Mesendoderm (in vitro differentiated cells): ENCODE measurements around the gene PPIL3. TPM values are rescaled to one million over a fixed set of nuclear protein-coding genes. Genes with fewer than 3 reads are reported as not detected.

Source experiments
- DNase-seq: peaks from one replicate; pipeline ENCODE4 v3.0.0; 2013
- H2AK5ac ChIP-seq: 2 replicates; pipeline ENCODE4 v1.6.1; 2013; ENCODE audit warnings: low read length, inconsistent platforms
- H2BK120ac ChIP-seq: 2 replicates; pipeline ENCODE4 v1.6.1; 2013; ENCODE audit warnings: low read depth, mild to moderate bottlenecking, low read length, moderate library complexity, mixed read lengths
- H2BK15ac ChIP-seq: replicated peaks from 2 replicates; pipeline ENCODE4 v1.6.1; 2013; ENCODE audit warnings: low read depth, mild to moderate bottlenecking, moderate library complexity
- H2BK5ac ChIP-seq: 2 replicates; pipeline ENCODE4 v1.6.1; 2013; ENCODE audit warnings: low read length, inconsistent platforms
- H3K18ac ChIP-seq: 2 replicates; pipeline ENCODE4 v1.6.1; 2013; ENCODE audit warnings: mild to moderate bottlenecking, low read length, mixed read lengths
- H3K23ac ChIP-seq: one replicate; pipeline ENCODE4 v1.6.1; 2013; ENCODE audit warnings: low read length
- H3K27ac ChIP-seq: 2 replicates; pipeline ENCODE4 v1.5.1; 2013; ENCODE audit warnings: low read depth, mild to moderate bottlenecking, inconsistent platforms, low read length, moderate library complexity
- H3K27me3 ChIP-seq: 2 replicates; pipeline ENCODE4 v1.6.1; 2013; ENCODE audit warnings: low read length, control low read depth, mild to moderate bottlenecking, inconsistent platforms; ENCODE audit not compliant: insufficient read depth, poor library complexity
- H3K36me3 ChIP-seq: 2 replicates; pipeline ENCODE4 v1.6.1; 2013; ENCODE audit warnings: low read length, inconsistent platforms; ENCODE audit not compliant: control insufficient read depth, insufficient read depth
- H3K4ac ChIP-seq: one replicate; pipeline ENCODE4 v1.6.1; 2013; ENCODE audit warnings: low read depth, mild to moderate bottlenecking, low read length, moderate library complexity
- H3K4me1 ChIP-seq: 2 replicates; pipeline ENCODE4 v1.6.1; 2013; ENCODE audit warnings: low read depth, low read length, inconsistent platforms; ENCODE audit not compliant: control insufficient read depth
- H3K4me2 ChIP-seq: 2 replicates; pipeline ENCODE4 v1.6.1; 2013; ENCODE audit warnings: low read length
- H3K4me3 ChIP-seq: 2 replicates; pipeline ENCODE4 v1.5.1; 2013; ENCODE audit warnings: mild to moderate bottlenecking, low read length
- H3K56ac ChIP-seq: one replicate; pipeline ENCODE4 v1.6.1; 2013; ENCODE audit warnings: low read length
- H3K79me1 ChIP-seq: 2 replicates; pipeline ENCODE4 v1.6.1; 2013; ENCODE audit warnings: low read length, inconsistent platforms
- H3K79me2 ChIP-seq: 2 replicates; pipeline ENCODE4 v1.6.1; 2013; ENCODE audit warnings: mild to moderate bottlenecking, low read length; ENCODE audit not compliant: control insufficient read depth, insufficient read depth
- H3K9ac ChIP-seq: 2 replicates; pipeline ENCODE4 v1.6.1; 2013; ENCODE audit warnings: low read length, inconsistent platforms
- H4K5ac ChIP-seq: one replicate; pipeline ENCODE4 v1.6.1; 2013; ENCODE audit warnings: low read length
- H4K8ac ChIP-seq: one replicate; pipeline ENCODE4 v1.6.1; 2013; ENCODE audit warnings: low read depth, mild to moderate bottlenecking, control low read depth, low read length, moderate library complexity
- WGBS: extraction: QIAGEN DNeasy Blood & Tissue Kit; methylation state at CpG from one replicate; pipeline ENCODE4 v1.1.7; 2013; ENCODE audit warnings: low lambda C conversion rate, missing lambda C conversion rate; ENCODE audit not compliant: insufficient coverage; ENCODE audit errors: extremely low coverage; 5-methylcytosine and 5-hydroxymethylcytosine counted together
- polyA plus RNA-seq, 2 experiments: library from polyadenylated mRNA; stranded (reverse); fragments of 200-250 nt; gene quantifications; one replicate each; pipeline ENCODE4 v1.2.3, GENCODE V29; 2013

PPIL3 gene
- 36.8 TPM for polyA plus RNA-seq (2013, experiment 1 of 2)
- 37.2 TPM for polyA plus RNA-seq (2013, experiment 2 of 2)

DNA sequence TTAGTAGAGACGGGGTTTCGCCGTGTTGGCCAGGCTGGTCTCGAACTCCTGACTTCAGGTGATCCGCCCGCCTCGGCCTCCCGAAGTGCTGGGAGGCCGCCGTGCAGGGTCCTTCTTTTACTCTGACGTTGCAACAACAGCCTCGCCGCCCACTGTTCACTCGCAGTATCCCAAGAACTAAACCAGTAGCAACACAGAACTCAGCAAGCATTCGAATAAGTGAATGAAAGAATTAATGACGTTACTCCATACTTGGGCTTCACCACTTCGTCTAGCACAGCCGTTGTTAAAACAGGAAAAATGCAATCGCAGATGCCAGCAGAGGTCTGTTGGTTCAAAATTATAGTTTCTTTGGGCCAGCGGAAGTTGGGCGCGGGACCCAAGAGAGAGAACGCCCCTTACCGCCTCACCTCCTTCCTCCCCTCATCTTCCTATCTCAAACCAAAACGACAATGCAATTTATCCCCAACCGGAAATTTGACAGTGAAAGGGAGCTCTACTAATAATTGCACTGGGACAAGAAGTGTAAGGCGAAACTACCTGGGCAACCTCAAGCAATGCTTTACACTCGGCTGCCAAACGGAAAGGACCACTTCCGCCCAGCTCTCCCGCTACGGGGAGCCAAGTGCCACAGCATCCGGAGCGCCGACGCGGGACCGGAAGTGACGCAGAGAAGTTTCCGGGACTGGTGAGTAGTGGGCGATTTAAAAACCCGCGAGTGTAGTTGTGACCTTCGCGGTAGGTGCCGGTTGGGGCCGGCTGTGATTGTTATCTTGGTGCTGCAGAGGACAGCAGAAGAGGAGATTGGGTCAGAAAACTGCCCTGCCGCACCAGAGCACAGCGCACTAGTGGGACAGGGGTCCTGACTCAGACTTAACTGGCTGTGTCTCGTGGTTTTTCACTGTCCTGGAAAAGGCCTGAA is at the start of gene PPIL3, which contains the start of gene NIF3L1:
Gene PPIL3 (minus strand): TSS at position 374 of the 922 bp plus-strand sequence. CDS start 1,462 bp downstream, outside the sequence.
Gene NIF3L1 (plus strand): TSS at position 668 of the 922 bp plus-strand sequence. CDS start 2,573 bp downstream, outside the sequence.
- H3K4me2 ChIP-seq = peak within 1 kb of the TSS; percentile 84
- no peaks in the 10 kb centered on the region for H3K4me1 ChIP-seq
- no peaks in the 10 kb centered on the region for H3K27me3 ChIP-seq
- H3K23ac ChIP-seq = peak within 1 kb of the TSS; percentile 59
- peak within 1 kb of the TSS; percentile 93 for H4K5ac ChIP-seq
- peak; percentile 100 for DNase-seq
- peak within 1 kb of the TSS; percentile 98 for H3K27ac ChIP-seq
- no peaks in the 10 kb centered on the region for H3K36me3 ChIP-seq
- H2AK5ac ChIP-seq = peak within 1 kb of the TSS; percentile 54
- H3K56ac ChIP-seq = peak within 1 kb of the TSS; percentile 100
- peak within 1 kb of the TSS; percentile 65 for H4K8ac ChIP-seq
- H2BK5ac ChIP-seq = peak within 1 kb of the TSS; percentile 87
- peak within 1 kb of the TSS; percentile 85 for H3K18ac ChIP-seq
- peak within 1 kb of the TSS; percentile 99 for H3K4me3 ChIP-seq
- H3K4ac ChIP-seq = peak within 1 kb of the TSS; percentile 72
- peak within 1 kb of the TSS; percentile 100 for H3K9ac ChIP-seq
- no peak within 1 kb of the TSS for H2BK15ac ChIP-seq
- H3K79me1 ChIP-seq = peaks cover 8% of the 10 kb centered on the region
- H2BK120ac ChIP-seq = no peak within 1 kb of the TSS
- no CpG with 5 or more reads among the region's 50 CpGs for WGBS
- peaks cover 25% of the 10 kb centered on the region for H3K79me2 ChIP-seq

DNA sequence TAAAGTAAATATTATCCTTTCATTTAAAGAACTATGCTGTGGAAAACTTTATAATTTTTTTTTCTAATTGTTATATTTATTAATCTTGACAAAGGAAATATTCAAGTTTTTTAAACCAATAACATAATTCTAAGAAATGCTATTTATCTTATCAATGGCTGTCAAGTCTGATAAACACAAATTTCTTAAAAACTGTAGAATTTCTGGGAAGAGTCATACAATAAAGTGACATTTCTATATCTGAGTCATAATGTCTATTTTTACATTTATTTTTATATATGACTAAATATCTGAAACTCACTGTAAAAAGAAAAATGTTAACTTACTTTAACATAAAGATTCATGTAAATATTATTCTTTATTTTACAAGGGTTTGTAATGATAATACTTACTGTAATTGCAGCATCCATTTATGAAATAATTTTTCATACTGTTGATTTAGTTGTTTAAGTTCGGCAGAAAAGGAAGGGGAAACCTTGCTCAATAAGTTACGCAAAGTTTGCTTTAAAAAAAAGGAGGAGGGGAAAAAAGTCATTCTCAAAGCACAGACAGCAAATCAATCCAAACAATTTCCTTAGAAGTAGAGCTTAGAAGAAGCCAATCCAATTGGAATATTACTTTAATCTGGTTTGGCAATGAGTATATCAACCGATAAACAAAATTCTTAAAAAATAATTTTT is 42.2 kb upstream of the PPIL3 start:
- H3K18ac ChIP-seq = no peak overlapping the region
- H3K56ac ChIP-seq = no peak overlapping the region
- no peak overlapping the region for H3K27ac ChIP-seq
- H3K9ac ChIP-seq = no peak overlapping the region
- H3K4ac ChIP-seq = no peak overlapping the region
- no peaks in the 10 kb centered on the region for H3K79me1 ChIP-seq
- no peak overlapping the region for H2BK15ac ChIP-seq
- no peak overlapping the region for H2BK5ac ChIP-seq
- no peak for DNase-seq
- no CpG with 5 or more reads among the region's 3 CpGs for WGBS
- H2BK120ac ChIP-seq = no peak overlapping the region
- H3K27me3 ChIP-seq = no peaks in the 10 kb centered on the region
- H4K8ac ChIP-seq = no peak overlapping the region
- H3K79me2 ChIP-seq = no peaks in the 10 kb centered on the region
- H2AK5ac ChIP-seq = no peak overlapping the region
- no peak overlapping the region for H3K4me3 ChIP-seq
- no peak overlapping the region for H4K5ac ChIP-seq
- no peak overlapping the region for H3K23ac ChIP-seq
- H3K4me2 ChIP-seq = no peak overlapping the region
- peaks cover 3% of the 10 kb centered on the region for H3K36me3 ChIP-seq
- no peaks in the 10 kb centered on the region for H3K4me1 ChIP-seq

DNA sequence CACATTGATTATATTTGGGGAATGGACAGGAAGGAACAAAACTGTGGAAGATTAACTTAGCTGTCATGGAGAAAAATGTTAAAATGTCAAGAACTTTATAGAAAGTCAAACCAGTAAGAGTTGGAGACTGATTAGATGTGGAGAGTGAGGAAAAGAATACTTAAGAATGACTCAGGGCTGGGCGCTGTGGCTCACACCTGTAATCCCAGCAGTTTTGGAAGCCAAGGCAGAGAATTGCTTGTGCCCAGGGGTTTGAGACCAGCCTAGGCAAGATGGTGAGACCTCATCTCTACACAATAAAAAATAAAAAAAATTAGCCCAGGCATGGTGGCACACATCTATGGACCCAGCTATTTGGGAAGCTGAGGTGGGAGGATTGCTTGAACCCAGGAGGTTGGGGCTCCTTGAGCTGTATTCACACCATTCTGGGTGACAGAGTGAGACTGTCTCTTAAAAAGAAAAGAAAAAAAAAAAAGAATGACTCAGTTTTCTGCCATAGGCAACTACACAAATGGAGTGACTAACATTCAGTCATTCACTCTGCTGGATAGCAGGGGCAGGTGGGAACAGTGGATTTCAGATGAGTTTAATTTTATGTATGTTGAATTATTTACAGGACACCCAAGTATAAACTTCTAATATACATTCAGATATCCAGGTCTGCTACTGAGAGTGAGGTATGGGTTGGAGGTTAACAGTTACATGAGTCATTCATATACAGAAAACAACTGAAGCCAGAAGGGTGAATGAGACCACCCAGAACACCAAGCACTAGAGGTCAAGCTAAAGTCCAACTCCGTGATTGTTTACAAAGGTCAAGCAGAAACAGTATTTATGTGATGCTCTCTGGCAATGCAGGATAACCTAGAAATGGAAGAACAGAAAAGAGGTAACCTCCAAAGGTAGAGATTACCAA is 40.7 kb upstream of the PPIL3 start:
- H3K4me3 ChIP-seq = no peak overlapping the region
- H3K27ac ChIP-seq = no peak overlapping the region
- H3K4ac ChIP-seq = no peak overlapping the region
- H3K4me1 ChIP-seq = no peaks in the 10 kb centered on the region
- H3K18ac ChIP-seq = no peak overlapping the region
- DNase-seq = no peak
- H3K79me1 ChIP-seq = no peaks in the 10 kb centered on the region
- H3K36me3 ChIP-seq = no peaks in the 10 kb centered on the region
- H3K9ac ChIP-seq = no peak overlapping the region
- H3K27me3 ChIP-seq = no peaks in the 10 kb centered on the region
- no peak overlapping the region for H3K23ac ChIP-seq
- no peak overlapping the region for H4K5ac ChIP-seq
- no peaks in the 10 kb centered on the region for H3K79me2 ChIP-seq
- H4K8ac ChIP-seq = no peak overlapping the region
- H2BK15ac ChIP-seq = no peak overlapping the region
- no peak overlapping the region for H2BK120ac ChIP-seq
- no peak overlapping the region for H2BK5ac ChIP-seq
- WGBS = no CpG with 5 or more reads among the region's 2 CpGs
- no peak overlapping the region for H3K56ac ChIP-seq
- no peak overlapping the region for H3K4me2 ChIP-seq
- H2AK5ac ChIP-seq = no peak overlapping the region

DNA sequence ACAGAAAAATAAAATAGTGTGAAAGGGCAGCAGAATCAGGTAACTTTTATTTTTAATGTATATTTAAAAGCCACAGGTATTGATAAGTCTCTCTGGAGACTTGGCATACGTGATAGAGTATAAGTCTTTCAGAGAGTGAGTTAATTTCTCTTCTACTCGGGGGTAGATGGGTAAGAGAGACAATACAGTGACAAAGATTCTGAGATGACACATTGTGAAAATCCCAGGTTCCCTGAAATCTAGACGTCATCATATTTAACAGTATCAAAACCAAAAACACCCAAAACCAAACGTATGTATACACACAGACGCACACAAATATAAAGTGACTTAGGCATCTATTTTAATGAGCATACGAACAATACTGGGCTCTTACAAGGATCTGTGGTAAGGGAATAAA is 33.6 kb upstream of the PPIL3 start:
- H3K4me2 ChIP-seq = no peak overlapping the region
- no peaks in the 10 kb centered on the region for H3K79me2 ChIP-seq
- no peaks in the 10 kb centered on the region for H3K27me3 ChIP-seq
- no peak overlapping the region for H3K18ac ChIP-seq
- no peak overlapping the region for H3K9ac ChIP-seq
- H3K36me3 ChIP-seq = peaks cover 6% of the 10 kb centered on the region
- no peak overlapping the region for H3K56ac ChIP-seq
- no peaks in the 10 kb centered on the region for H3K4me1 ChIP-seq
- no peak overlapping the region for H2AK5ac ChIP-seq
- H2BK5ac ChIP-seq = no peak overlapping the region
- no peak overlapping the region for H4K5ac ChIP-seq
- no CpG with 5 or more reads among the region's 6 CpGs for WGBS
- H4K8ac ChIP-seq = no peak overlapping the region
- H3K23ac ChIP-seq = no peak overlapping the region
- no peak overlapping the region for H2BK120ac ChIP-seq
- H3K4ac ChIP-seq = no peak overlapping the region
- H3K4me3 ChIP-seq = no peak overlapping the region
- no peak overlapping the region for H3K27ac ChIP-seq
- no peaks in the 10 kb centered on the region for H3K79me1 ChIP-seq
- H2BK15ac ChIP-seq = no peak overlapping the region
- no peak for DNase-seq

DNA sequence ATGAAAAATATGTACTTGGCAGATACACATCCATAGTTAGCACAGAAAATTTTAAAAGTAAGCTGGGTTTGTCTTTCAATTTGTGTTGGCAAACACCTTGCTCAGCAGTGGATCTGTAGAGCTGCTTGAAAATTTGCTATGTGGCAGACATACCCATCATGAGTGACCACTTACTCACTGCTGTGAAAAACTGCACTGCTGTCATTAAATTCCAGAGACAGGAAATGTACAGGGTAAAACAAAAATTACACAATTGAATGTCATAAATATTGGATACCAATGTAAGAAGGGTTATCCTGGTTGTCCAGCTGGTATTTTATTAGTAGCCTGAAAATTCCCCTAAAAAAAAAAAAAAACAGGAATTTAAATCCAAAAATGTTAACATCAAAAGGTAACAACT is 24.8 kb upstream of the PPIL3 start:
- Histone ChIP-seq H3K4me2 (no peak overlapping the region), H3K9ac (no peak overlapping the region), H3K56ac (no peak overlapping the region), H3K23ac (no peak overlapping the region), H2BK5ac (no peak overlapping the region), H2BK15ac (no peak overlapping the region), H2BK120ac (no peak overlapping the region), H3K79me1 (no peaks in the 10 kb centered on the region), H3K36me3 (peaks cover 2% of the 10 kb centered on the region), H4K8ac (no peak overlapping the region), H3K79me2 (no peaks in the 10 kb centered on the region), H3K27me3 (peaks cover 2% of the 10 kb centered on the region), H3K27ac (no peak overlapping the region), H3K18ac (no peak overlapping the region), H3K4ac (no peak overlapping the region), H4K5ac (no peak overlapping the region), H3K4me1 (no peaks in the 10 kb centered on the region), H2AK5ac (no peak overlapping the region), H3K4me3 (no peak overlapping the region)
- no peak for DNase-seq
